Esophagus squamous epithelium (tissue), 4 donors: ENCODE data around the gene TMEM116.

Experiments
- CTCF ChIP-seq, 6 experiments: fragments of 450-650 bp in 4 of 6; fragments of 200-600 bp in 2 of 6; sonication (generic) in 2 of 6; IDR thresholded peaks; one replicate each; pipeline ENCODE4 v1.5.1; 2016 to 2019; ENCODE audit warnings: antibody characterized with exemption in 6 of 6, mild to moderate bottlenecking in 4 of 6, moderate library complexity in 4 of 6
- POLR2A ChIP-seq, 4 donors: fragments of 450-650 bp; IDR thresholded peaks; one replicate each; pipeline ENCODE4 v1.6.1; 2017; ENCODE audit warnings: antibody characterized with exemption in 4 of 4, mild to moderate bottlenecking in 4 of 4, moderate library complexity in 3 of 4

GRCh38 chr12:111932241-111932640 lies 80.7 kb downstream of the TMEM116 start:
- TF ChIP-seq CTCF (IDR thresholded peaks at IDR 0.05) (no peak), POLR2A (IDR thresholded peaks at IDR 0.05) (no peak)
